HG03565 (cell line): ENCODE results near the gene CERS3.

Experiments
- ATAC-seq: cut with Tn5 transposase; IDR thresholded peaks from one replicate; pipeline ENCODE4 v1.9.1; 2021; ENCODE audit warnings: mild to moderate bottlenecking, moderate library complexity; ENCODE audit not compliant: unreplicated experiment

The CERS3 gene

DNA sequence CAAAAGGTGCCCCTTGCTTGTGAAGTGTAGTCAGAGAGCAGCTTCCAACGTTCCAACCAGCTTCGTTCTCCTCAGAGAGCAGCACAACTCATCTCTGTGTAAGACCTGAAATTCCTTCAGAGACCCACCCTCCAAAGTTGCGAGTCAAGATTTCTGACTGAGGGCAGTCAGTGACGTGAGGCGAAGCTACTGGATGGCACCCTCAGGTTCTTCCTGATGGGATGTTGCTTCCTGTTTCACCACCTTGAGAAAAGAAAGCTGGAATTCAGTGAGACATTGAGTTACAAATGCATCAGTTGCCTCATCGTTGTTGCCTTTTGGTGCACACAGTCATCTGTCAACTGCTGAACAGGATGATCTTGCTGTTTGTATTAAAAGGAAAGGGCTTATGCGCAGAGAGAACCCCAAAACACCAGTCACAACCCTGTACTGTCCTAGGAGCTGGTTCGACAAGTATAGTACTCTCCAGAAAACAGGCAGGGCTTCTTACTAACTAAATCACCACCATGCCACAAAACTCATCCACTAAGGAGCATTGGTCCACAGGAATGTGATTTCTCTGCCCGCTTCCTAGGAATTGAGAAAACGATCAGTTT lies at the start of gene CERS3:
Gene CERS3, minus strand, starts transcription at position 118 of the 596 bp plus-strand sequence. CDS start 27,101 bp downstream, outside the sequence.
- ATAC-seq = no peak

DNA sequence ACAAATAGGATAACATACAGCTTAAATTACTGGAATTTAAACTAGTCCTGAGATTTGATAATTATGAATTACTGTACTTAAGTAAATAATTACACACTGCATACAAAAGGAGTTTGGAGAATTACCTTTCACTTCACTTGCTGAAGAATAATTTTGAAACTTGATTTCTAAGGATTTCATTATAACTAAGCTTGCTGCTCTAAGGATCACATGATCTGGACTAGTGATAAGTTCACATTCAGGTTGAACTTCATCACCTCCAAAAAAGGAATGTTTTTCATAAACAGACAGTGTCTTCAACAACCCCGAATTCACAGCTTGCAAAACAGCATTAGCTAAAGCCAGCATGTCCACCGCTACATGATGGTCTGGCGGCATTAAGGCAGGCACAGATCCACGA lies 44.8 kb upstream of the CERS3 start:
- ATAC-seq = no peak

DNA sequence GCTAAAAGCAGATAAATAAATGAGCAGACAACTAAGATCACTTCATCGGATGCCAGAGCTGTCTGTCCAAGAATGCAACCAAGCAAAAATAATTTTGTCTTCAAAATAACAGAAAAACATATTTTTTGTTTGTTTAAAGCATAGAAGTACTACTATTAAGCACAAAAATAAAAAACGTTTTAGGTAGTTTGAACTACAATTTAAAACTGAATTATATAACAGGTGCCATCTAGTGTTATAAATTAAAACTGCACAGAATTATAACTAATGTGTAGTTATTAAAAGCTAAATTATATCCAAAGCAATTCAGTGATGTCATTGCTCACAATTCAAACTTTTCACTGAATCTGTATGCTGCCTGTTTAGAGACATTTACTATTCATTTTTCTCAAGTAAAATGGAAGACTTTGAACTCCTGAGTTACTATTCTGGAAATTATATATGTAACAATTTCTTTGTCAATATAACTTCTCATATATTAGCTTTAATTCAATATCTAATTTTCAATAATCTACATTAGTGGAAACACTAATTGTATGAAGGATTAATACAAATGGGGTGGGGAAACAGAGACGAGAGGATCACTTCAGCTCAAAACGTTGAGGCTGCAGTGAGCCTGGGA lies 43.7 kb upstream of the CERS3 start:
- ATAC-seq = no peak

DNA sequence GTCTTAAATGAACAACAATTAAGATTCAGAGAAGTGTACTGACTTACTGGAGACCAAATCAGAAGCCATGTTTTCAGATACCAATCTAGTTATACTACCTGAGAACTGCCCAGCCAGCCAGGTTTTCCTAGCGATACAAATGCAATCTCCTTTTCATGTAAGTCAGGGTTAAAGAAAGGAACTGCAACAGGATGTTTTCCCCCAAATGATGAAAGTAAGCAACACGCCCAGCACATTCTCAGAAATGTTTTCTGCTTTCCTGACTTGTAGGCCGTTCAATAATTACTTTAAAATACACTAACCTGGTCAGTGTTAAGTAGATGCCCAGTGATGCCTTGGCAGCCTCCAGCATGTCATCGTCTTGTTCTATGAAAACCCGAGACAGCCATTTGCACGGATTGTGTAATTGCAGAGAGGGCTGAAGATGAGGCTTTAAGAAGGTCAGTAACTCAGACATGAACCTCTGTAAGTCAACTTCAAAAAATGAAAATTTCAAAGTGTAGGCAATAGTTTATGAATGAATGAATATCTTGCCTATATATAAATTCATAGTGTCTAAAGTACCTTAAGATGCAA lies 42.9 kb upstream of the CERS3 start:
- ATAC-seq = no peak

DNA sequence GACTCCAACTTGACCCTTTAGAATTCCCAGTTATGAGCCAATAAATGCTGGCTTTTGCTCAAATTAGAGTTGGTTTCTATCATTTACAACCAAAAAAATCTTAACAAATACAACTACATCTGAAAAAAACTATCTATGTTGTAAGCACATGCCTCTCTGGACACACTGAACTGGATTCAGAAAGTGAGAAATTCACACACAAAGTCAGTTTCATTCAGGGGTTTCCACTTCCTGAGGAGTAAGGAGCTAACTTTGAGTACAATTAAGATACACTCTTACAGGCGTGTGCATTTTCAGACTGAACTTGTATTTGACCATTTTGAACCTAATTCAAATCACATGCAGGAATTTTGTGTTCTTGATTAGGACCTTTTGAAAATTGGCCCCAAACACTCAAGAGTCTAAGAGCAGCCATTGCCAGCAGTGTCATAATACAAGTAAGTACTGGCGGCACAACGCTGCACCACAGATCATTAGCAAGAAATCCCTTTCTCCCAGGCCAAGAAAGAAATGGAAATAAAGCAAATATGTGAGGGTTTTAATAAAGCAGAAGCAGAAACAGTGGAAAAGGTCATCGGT lies 42.1 kb upstream of the CERS3 start:
- ATAC-seq = peak; percentile 60

DNA sequence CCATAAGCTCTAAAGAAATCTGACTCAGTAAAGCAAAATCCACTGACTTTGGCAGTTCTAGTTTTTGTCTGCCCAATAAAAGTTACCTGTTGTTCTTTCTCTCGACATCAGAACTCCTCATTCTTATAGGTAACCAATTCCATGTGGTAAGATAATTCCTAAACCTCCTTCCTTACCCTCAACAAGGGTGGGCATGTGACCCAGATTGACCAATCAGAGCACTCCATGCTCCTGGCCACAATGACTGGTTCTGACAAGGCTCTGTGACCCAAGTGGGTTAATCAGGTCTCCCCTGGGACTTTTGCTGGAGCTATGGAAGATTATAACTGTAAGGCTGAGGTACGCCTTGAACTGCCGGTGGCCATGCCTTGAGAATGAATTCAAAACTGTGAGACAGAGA lies 41.5 kb upstream of the CERS3 start:
- no peak for ATAC-seq

DNA sequence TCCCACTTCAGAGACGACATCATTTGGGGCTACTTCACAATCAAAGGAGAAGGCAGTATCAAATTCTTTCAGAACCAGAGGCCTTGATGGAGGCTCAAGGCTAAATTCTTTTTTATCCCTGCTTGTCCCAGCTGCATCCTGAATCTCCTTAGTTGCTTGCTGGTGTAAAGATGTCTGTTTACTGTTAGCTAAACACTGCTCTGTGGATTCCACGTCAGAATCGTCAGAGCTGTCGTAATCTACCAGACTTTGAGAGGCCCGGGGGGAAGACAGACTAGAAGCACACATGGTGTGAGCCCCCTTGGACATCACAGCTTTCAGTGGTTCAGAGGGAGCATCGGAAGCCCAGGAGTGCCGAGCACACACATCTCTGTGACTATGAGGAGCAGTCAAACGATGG lies 40.6 kb upstream of the CERS3 start:
- no peak for ATAC-seq

DNA sequence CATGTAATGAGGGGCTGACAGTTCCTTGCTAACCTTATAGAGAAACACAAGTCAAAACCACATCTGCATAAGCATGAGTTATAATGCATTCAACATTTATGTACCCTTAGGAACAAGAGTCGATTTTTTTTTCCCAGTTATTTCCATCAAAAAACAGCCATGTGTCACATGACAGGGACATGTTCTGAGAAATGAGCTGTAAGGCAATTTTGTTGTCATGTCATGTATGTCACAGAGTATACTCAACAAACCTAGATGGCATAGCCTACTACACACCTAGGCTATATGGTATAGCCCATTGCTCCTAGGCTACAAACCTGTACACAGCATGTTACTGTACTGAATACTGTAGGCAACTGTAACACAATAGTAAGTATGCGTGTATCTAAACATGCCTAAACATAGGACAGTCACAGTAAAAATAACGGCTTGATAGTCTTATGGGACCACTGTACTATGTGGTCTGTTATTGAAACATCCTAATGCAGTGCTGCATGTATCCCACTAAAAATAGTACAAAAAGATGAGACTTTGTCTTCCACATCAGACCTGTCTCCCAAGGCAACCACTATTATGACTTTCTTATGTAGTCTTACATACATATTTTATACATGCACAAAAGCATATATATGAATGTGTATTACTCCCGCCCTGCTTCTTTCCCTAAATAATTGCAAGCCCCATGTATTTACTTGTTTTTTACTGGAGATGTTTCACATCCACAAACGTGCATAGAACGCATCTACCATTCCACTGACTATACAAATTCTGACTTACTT lies 38.3 kb upstream of the CERS3 start:
- ATAC-seq = no peak

DNA sequence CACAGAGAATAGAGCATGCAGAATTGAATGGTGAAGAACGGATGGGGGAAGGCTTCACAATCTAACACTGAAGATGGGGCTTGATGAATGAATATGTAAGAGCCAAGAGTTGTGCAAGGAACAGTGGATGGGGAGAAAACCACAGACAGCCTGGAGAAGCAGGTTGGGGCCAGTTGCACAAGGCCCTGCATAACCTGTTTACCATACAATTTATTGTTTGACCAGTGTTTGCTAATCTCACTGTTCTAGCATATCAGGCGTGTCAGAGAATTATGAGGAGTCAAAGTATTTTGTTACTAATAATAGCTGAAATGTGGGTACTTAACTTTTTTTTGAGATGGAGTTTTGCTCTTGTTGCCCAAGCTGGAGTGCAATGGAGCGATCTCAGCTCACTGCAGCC lies 36.8 kb upstream of the CERS3 start:
- ATAC-seq = no peak

DNA sequence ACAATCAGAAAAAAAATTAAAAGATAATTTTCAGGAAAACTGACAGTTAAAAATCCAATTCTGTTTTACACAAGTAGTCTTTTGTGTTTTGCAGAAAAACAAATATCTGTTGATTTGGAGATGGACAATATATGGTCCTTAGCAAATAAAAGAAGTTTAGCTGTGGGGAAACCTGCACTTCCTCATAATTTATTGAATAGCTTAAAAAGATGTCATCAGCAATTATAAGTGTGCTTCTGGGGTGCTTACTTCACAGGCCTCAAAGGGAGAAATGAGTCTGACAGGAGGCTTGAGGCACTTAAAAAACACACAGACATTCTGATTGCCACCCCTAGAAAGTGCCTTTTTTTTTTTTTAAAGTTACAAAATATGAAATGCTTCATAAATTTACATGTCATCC lies 31.6 kb upstream of the CERS3 start:
- ATAC-seq = no peak

DNA sequence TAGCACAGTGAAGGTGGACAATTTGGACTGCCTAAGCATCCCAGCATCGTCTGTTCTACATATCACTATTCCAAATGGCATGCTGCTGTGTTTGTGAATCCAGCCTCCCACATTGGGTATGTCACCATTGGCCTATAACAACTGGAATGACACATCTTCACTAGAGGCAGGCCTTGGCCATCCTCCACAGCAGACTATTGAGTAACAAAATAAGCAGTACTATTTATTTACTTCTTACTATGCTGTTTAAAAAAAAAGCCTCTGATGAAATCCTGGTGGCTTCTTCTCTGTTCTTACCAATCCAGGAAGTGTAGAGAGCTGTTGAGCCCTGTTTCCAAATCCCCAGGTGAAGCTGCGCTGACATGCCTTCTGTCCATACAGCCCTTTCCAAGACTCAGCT lies 30.6 kb upstream of the CERS3 start:
- ATAC-seq = no peak

DNA sequence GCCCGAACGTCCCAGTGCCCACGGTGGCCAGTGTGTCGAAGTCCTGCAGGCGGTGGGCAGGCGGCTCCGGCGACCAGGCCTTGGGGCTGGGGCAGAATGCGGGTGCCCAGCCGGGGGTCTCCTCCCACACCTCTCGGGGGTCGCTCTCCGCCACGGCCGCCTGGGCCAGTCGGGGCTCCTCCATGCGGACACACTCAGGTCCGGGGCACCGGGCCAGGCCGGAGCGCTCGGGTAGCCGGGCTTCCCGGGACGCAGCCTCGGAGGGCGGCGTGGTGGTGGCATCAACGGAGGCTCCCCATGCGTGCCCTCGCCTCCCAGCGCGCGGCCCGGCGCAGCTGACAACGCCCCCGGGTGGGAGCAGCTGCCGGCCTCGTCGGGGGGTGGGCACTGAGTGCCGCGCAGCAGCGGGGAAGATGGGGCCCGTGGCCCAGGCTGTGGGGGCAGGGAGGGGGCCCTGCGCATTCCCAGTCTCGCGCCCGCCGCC lies 30.1 kb upstream of the CERS3 start:
- no peak for ATAC-seq

DNA sequence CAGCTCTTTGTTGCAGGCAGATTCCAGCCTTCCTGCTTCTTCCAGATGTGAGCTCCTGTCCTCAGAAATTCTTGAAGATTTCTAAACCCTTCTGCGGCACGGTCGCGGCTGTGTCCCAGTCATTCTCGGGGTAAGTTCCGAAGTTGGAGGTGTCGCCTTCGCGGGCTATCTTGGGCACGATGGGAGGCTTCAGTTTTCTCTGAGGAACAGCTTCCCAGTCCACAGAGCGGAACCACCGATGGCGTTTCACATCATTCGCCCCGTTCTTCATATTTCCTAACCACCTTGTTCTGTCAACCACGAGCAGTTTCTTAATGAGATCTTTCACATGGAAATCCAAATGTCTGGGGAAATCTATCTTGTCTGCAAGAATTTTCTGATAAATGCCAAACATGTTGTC lies 24.7 kb upstream of the CERS3 start:
- ATAC-seq = no peak

DNA sequence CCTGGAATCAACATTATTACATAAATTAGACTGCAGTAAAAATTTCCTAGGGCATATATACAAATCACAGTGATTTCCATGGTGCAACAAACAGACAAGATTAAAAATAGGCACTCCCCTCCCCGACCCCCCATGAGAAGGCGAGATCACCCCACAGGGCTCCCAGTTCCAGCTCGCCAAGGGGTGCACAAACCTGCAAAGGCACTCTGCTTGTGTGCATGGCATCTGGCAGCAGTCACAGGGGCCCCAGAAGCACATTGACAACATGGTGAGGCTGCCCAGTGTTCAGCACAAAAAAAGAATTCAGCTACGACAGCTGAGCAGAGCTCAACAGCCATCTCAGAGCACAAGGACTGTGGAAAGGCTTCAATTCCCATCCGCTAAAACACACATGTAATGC lies 19.2 kb upstream of the CERS3 start:
- no peak for ATAC-seq

DNA sequence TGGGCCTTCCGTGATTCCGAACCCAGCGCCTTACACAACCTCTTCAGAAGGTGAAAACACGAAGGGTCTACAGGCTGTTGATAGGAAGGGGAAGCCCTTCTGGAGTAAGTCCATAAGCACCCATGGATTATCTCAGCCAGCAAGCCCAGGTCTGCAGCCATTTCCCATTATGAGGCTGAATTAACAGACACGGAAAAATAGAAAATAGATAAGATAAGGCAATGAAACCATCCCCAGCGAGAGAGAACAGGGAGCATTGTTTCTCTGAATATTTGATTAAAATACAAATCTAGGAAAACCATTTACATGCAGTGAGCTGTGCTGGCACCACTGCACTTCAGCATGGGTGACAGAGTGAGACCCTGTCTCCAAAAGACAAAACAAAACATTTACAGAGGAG lies 16.2 kb upstream of the CERS3 start:
- ATAC-seq = no peak

DNA sequence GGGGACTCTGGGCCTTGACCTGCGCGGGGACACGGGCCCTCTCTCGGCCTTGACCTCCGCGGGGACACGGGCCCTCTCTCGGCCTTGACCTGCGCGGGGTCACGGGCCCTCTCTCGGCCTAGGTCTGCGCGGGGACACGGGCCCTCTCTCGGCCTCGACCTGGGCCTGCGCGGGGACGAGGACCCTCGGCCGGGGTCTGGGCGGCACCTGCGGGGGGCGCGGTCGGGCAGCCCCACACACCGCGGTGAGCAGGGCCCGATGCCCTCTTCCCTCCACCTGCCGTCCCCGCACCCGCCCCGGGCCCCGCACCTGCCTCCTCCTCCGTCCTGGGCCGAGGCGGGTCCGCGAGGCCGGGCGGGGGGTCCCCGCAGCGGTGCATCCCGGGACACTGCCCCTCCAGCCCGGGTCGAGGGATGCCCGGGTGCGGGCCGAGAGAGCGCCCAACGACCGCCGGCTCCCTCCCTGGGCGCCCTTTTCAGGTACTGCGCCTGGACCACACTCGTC lies 15.6 kb upstream of the CERS3 start:
- ATAC-seq = no peak

DNA sequence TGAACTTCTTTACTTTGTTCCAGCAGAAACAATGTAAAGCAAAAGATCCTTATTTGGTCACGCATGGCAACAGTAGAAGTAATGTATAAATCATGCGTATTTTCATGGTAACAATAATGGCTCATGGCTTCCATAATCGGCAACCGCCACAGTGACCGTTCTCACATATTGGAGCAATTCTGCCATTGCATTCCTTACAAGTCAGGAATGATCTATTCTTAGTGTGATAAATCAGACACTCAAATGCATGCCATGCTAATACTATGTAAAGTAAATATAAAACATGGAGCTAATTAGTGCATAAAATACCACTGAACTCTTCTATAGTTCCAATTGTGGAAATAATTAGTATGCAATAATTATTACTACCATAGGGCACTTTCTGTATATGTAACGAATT lies 13.5 kb upstream of the CERS3 start:
- ATAC-seq = no peak

DNA sequence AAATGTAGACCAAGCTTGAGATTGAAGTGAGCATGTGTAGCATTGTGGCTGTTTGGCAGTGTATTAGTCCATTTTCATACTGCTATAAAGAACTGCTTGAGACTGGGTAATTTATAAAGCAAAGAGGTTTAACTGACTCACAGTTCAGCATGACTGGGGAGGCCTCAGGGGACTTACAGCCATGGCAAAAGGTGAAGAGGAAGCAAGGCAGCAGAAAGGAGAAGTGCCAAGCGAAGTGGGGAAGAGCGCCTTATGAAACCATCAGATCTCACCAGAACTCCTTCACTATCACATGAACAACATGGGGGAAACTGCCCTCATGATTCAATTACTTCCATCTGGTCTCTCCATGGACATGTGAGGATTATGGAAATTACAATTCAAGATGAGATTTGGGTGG lies 8.6 kb upstream of the CERS3 start:
- no peak for ATAC-seq

DNA sequence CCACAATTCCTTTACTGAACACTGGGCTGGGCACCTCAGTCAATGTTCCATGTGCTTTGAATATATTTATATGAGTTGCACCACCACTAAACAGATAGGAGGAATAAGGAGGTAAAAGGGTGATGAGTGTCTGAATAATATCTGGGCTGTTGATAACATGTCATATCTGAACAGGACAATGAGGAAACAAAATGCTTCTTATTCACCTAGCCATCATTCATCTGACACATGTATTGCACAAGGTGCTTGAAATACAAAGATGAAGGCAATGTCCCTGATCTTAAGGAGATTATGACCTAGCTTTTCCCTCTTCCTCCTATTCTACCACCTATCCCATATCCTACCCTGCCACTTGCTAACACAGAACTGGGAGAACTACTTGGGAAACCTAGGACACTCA lies 8.0 kb upstream of the CERS3 start:
- no peak for ATAC-seq

DNA sequence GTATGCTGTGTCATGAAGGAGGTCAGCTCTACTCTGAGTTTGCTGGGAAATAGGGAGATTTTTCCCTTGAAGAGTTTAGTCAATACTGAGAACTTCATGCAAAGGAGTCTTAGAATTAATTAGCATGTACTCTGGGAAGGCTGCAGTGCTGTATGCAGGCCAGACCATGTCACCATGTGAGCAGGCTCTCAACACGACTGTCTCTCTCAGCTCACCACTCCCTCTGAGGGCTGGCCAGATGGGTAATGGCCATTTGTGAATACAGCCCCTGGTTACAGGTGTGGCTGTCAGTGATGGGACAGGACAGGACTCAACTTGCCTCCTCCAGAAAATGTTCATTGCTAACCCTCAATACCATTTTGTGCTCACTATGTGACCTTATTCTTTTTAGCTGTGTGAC lies 5.1 kb upstream of the CERS3 start:
- ATAC-seq = no peak

DNA sequence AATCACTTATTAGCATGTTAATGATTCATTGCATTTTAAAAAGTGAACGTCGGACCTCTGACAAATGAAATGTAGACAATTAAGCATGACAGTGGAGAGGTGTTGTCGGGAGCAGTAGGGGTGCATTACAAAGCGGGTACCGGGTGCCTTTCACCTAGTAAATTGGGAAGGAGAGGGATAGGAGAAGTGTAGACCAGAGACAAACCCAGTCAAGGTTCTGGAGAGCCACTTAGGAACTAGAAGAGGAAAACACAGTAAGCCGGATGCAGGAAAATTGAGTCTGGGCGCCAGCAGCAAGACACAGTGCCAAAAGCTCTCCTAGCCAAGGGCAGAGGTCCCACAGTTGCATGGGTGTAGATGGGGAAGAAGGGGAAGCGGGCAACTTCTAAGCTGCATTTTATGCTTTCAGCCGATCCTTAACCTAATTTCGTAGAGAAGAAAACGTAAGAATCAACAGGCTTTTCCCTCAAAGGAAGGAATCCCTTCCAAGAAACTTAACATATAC lies 3.1 kb upstream of the CERS3 start:
- ATAC-seq = no peak
